Measurements from ENCODE around the gene ARSA. TPM values are rescaled to one million over a fixed set of nuclear protein-coding genes. Genes with fewer than 3 reads are reported as not detected.

ARSA gene
- total and polyA plus RNA-seq, 2 donors: 10.7 to 63.3 TPM

DNA sequence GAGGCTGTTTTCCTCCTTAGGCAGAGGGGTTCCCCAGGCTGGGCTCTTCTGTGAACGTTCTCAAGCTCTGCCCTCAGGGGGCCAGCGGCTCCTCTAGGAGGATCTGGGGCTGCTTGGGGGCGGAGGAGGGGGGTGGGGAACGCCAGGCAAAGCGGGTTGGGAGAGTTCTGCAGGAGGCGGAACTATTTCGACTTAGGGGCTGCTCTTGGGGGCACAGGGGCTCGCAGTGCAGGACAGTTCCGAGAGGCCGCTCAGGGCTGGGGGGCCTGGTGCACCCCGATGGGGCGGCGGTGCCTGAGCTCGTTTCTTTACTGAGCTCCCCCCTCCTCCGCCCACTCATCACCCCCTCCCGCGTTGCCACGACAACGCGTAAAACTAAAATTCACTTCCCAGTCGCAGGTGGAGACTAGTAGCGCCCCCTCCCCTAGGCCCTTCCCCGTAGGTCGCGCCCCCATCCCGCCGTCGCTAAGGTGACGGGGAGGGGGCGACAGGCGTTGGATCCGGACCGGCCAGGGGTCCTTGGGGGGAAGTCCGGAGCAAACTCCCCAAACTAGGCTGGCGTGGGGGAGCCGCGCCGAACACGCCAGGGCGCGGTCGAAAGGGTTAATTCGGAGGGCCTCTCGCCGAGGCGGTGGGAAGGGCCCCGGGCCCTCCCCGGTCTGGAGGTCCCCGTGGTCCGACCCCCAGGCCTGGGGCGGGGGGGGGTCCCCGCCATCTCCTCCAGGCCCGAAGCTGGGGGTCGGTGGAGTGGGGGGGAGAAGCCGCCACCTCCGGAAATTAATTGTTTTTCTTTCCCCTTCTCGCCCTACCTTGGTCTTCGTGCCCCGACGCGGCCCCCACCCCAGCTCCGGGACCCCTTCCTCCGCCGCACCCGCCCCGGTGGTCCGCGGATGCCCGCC, 45.5 kb upstream of the ARSA start:
- Histone ChIP-seq H3K27me3 (ENCODE audit: control insufficient read depth in 2 of 2, insufficient read depth in 1 of 2, low read length in 1 of 2) (peaks cover 55 to 64% of the 10 kb centered on the region in 2 donors), H3K9me3 (ENCODE audit: control insufficient read depth in 2 of 2, insufficient read depth in 1 of 2, low read length in 1 of 2) (peaks cover 8 to 10% of the 10 kb centered on the region in 2 donors), H3K36me3 (ENCODE audit: control insufficient read depth in 2 of 2, insufficient read depth in 2 of 2, low read length in 1 of 2) (no peaks in the 10 kb centered on the region), H3K4me1 (ENCODE audit: control insufficient read depth in 2 of 2, insufficient read depth in 2 of 2, low read length in 2 of 2) (peaks cover 5 to 10% of the 10 kb centered on the region in 2 donors), H3K27ac (ENCODE audit: low read depth in 1 of 2, low read length in 1 of 2) (no peak overlapping the region), H3K4me3 (ENCODE audit: low read length in 2 of 2) (peak overlapping the region; percentile 16 to 53)
- DNase-seq (ENCODE audit: low read depth in 6 of 9, low spot score in 9 of 9): peak in 3 of 9 donors; percentile 33 to 41 (median 36)
- 1% methylated on average over 69 of the region's 69 CpGs for WGBS

DNA sequence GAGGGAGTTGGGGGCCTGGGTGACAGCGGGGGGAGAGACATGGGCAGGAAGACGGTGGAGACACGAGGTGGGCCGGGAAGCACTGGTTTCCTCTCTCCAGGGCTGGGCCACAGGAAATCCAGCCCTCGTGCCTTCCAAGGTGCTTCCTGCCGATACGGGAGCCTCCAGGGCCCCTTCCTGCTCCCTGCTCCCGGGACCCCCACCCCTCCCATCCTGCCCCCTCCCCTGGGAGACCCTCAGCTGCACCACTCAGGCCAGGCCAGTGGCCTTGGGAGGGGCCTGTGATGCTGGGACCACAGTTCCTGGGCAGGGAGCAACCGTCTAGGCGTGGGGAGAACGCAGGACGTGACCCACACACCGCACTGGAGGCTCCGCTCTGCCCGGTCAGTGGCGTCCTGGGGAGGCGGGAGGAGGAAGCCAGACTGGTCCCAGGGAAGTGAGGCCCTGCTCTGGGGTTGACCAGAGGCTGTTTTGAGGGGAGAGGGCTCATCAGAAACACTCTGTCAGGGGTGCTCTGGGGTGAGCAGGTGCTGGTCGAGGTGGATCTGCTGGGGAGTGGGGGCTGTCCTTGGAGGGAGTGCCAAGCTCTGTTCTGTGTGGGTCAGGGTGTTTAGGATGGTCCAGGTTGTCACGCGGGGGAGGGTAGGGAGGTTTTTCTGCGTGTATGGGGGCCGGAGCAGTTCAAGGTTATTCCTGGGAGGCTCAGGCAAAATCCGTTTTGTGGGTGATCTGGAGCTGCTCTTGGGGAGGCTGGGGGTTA, 44.7 kb upstream of the ARSA start, which contains the start of gene SHANK3:
Gene SHANK3 (plus strand): TSS at position 353 of the 760 bp plus-strand sequence.
- H3K4me1 ChIP-seq (ENCODE audit: control insufficient read depth in 2 of 2, insufficient read depth in 2 of 2, low read length in 2 of 2): peaks cover 5 to 10% of the 10 kb centered on the region in 2 donors
- WGBS: 6% methylated on average over 23 of the region's 23 CpGs
- peaks cover 55 to 63% of the 10 kb centered on the region in 2 donors for H3K27me3 ChIP-seq (ENCODE audit: control insufficient read depth in 2 of 2, insufficient read depth in 1 of 2, low read length in 1 of 2)
- H3K36me3 ChIP-seq (ENCODE audit: control insufficient read depth in 2 of 2, insufficient read depth in 2 of 2, low read length in 1 of 2): no peaks in the 10 kb centered on the region
- H3K9me3 ChIP-seq (ENCODE audit: control insufficient read depth in 2 of 2, insufficient read depth in 1 of 2, low read length in 1 of 2): peaks cover 8 to 10% of the 10 kb centered on the region in 2 donors
- peak within 1 kb of the TSS; percentile 16 to 53 for H3K4me3 ChIP-seq (ENCODE audit: low read length in 2 of 2)
- H3K27ac ChIP-seq (ENCODE audit: low read depth in 1 of 2, low read length in 1 of 2): peak within 1 kb of the TSS in 1 of 2 donors; percentile 31
- no peak for DNase-seq (ENCODE audit: low read depth in 6 of 9, low spot score in 9 of 9)

DNA sequence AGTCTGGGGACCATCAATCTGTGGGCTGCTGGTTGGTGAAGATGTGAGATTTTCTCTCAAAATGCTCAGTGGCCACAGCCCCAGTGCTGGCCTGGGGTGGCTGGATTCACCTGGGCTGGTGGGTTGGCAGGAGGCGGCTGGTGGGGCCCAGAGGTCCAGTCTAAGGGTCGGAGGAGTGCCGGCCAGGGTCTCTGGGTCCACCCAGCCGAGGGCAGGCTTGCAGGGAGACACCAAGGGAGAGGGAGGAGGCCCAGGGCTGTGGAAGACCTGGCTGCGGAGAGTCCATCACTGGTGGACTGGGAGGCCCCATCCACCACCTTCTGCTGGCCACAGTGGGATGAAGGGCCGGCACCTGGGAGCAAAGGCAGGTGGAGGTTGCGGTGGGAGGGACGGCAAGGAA, 44.1 kb upstream of the ARSA start:
- Histone ChIP-seq H3K27ac (ENCODE audit: low read depth in 1 of 2, low read length in 1 of 2) (no peak overlapping the region), H3K4me3 (ENCODE audit: low read length in 2 of 2) (no peak overlapping the region), H3K36me3 (ENCODE audit: control insufficient read depth in 2 of 2, insufficient read depth in 2 of 2, low read length in 1 of 2) (no peaks in the 10 kb centered on the region), H3K27me3 (ENCODE audit: control insufficient read depth in 2 of 2, insufficient read depth in 1 of 2, low read length in 1 of 2) (peaks cover 55 to 58% of the 10 kb centered on the region in 2 donors), H3K4me1 (ENCODE audit: control insufficient read depth in 2 of 2, insufficient read depth in 2 of 2, low read length in 2 of 2) (peaks cover 5 to 10% of the 10 kb centered on the region in 2 donors), H3K9me3 (ENCODE audit: control insufficient read depth in 2 of 2, insufficient read depth in 1 of 2, low read length in 1 of 2) (peaks cover 8 to 10% of the 10 kb centered on the region in 2 donors)
- DNase-seq (ENCODE audit: low read depth in 6 of 9, low spot score in 9 of 9): no peak
- 42% methylated on average over 8 of the region's 8 CpGs for WGBS

DNA sequence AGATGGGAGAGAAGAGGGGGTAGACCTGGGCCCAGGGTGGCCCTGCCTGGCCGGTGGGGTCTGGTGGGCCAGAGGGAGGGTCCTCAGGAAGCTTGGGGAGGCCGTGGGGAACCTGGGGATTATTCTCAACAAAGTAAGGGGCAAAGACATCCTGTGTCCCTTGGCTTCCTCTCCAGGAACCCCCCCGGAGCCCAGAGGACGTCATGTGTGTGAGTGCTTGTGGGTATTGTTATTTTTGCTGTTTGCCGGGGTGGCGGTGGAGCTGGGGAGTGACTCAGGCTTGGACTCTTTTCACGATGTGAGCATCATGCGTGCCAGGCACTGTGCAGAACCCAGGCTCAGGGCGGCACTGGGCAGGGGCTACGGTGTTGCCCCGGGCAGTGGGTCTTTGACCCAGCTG, 43.7 kb upstream of the ARSA start:
- H3K4me3 ChIP-seq (ENCODE audit: low read length in 2 of 2): no peak overlapping the region
- H3K27me3 ChIP-seq (ENCODE audit: control insufficient read depth in 2 of 2, insufficient read depth in 1 of 2, low read length in 1 of 2): peaks cover 54 to 55% of the 10 kb centered on the region in 2 donors
- no peaks in the 10 kb centered on the region for H3K36me3 ChIP-seq (ENCODE audit: control insufficient read depth in 2 of 2, insufficient read depth in 2 of 2, low read length in 1 of 2)
- no peak for DNase-seq (ENCODE audit: low read depth in 6 of 9, low spot score in 9 of 9)
- peaks cover 8 to 10% of the 10 kb centered on the region in 2 donors for H3K9me3 ChIP-seq (ENCODE audit: control insufficient read depth in 2 of 2, insufficient read depth in 1 of 2, low read length in 1 of 2)
- peaks cover 5 to 10% of the 10 kb centered on the region in 2 donors for H3K4me1 ChIP-seq (ENCODE audit: control insufficient read depth in 2 of 2, insufficient read depth in 2 of 2, low read length in 2 of 2)
- peak overlapping the region in 1 of 2 donors; percentile 27 for H3K27ac ChIP-seq (ENCODE audit: low read depth in 1 of 2, low read length in 1 of 2)
- 46% methylated on average over 11 of the region's 11 CpGs for WGBS

DNA sequence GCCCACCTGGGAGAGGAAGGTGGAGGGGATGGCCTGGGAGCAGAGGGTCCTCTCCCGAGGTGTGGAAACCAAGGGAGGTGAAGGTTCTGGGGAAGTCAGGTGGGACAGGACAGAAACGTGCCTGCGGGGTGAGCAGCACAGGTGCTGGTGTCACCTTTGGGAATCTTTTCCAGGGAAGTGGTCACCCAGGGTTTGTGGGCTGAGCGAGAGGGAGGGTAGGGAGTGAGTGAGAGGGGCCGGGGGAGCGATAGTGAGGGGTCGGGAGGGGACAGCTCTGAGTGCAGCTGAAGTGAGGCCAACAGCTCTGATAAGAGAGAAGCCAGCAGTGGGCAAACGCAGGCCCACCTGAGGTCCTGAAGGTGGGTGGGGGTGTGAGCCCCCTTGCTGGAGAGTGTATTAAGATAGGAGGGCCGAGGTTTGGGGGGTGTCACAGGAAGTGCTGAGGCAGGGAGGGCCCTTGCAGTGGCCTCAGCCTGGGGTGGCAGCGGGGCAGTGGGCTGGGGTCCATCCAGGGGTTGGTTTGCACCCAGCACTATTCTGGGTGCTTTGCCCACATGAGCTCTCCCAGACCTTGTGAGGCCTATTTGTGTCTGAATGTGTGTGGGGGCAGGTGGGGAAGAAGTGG, 43.1 kb upstream of the ARSA start:
- peaks cover 48 to 50% of the 10 kb centered on the region in 2 donors for H3K27me3 ChIP-seq (ENCODE audit: control insufficient read depth in 2 of 2, insufficient read depth in 1 of 2, low read length in 1 of 2)
- no peak for DNase-seq (ENCODE audit: low read depth in 6 of 9, low spot score in 9 of 9)
- peaks cover 5 to 10% of the 10 kb centered on the region in 2 donors for H3K4me1 ChIP-seq (ENCODE audit: control insufficient read depth in 2 of 2, insufficient read depth in 2 of 2, low read length in 2 of 2)
- WGBS: 82% methylated on average over 10 of the region's 10 CpGs
- H3K4me3 ChIP-seq (ENCODE audit: low read length in 2 of 2): no peak overlapping the region
- H3K36me3 ChIP-seq (ENCODE audit: control insufficient read depth in 2 of 2, insufficient read depth in 2 of 2, low read length in 1 of 2): no peaks in the 10 kb centered on the region
- peaks cover 8 to 10% of the 10 kb centered on the region in 2 donors for H3K9me3 ChIP-seq (ENCODE audit: control insufficient read depth in 2 of 2, insufficient read depth in 1 of 2, low read length in 1 of 2)
- H3K27ac ChIP-seq (ENCODE audit: low read depth in 1 of 2, low read length in 1 of 2): no peak overlapping the region

GRCh38 chr22:50670513-50670912, 42.6 kb upstream of the ARSA start:
- H3K27me3 ChIP-seq (ENCODE audit: control insufficient read depth in 2 of 2, insufficient read depth in 1 of 2, low read length in 1 of 2): peaks cover 43 to 45% of the 10 kb centered on the region in 2 donors

GRCh38 chr22:50665738-50666137, 37.8 kb upstream of the ARSA start:
- DNase-seq (ENCODE audit: low read depth in 6 of 9, low spot score in 9 of 9): no peak
- no peaks in the 10 kb centered on the region for H3K36me3 ChIP-seq (ENCODE audit: control insufficient read depth in 2 of 2, insufficient read depth in 2 of 2, low read length in 1 of 2)
- no peak overlapping the region for H3K4me3 ChIP-seq (ENCODE audit: low read length in 2 of 2)
- peaks cover 3 to 4% of the 10 kb centered on the region in 2 donors for H3K27me3 ChIP-seq (ENCODE audit: control insufficient read depth in 2 of 2, insufficient read depth in 1 of 2, low read length in 1 of 2)
- H3K4me1 ChIP-seq (ENCODE audit: control insufficient read depth in 2 of 2, insufficient read depth in 2 of 2, low read length in 2 of 2): no peaks in the 10 kb centered on the region
- H3K9me3 ChIP-seq (ENCODE audit: control insufficient read depth in 2 of 2, insufficient read depth in 1 of 2, low read length in 1 of 2): no peaks in the 10 kb centered on the region
- H3K27ac ChIP-seq (ENCODE audit: low read depth in 1 of 2, low read length in 1 of 2): no peak overlapping the region
- WGBS: 66% methylated on average over 2 of the region's 2 CpGs

More at GRCh38 chr22:50670513-50670912, 42.6 kb upstream of the ARSA start:
- H3K36me3 ChIP-seq (ENCODE audit: control insufficient read depth in 2 of 2, insufficient read depth in 2 of 2, low read length in 1 of 2): no peaks in the 10 kb centered on the region
- 91% methylated on average over 4 of the region's 4 CpGs for WGBS
- no peak overlapping the region for H3K27ac ChIP-seq (ENCODE audit: low read depth in 1 of 2, low read length in 1 of 2)
- H3K9me3 ChIP-seq (ENCODE audit: control insufficient read depth in 2 of 2, insufficient read depth in 1 of 2, low read length in 1 of 2): peaks cover 6 to 10% of the 10 kb centered on the region in 2 donors
- no peak for DNase-seq (ENCODE audit: low read depth in 6 of 9, low spot score in 9 of 9)
- H3K4me1 ChIP-seq (ENCODE audit: control insufficient read depth in 2 of 2, insufficient read depth in 2 of 2, low read length in 2 of 2): peaks cover 5 to 10% of the 10 kb centered on the region in 2 donors
- no peak overlapping the region for H3K4me3 ChIP-seq (ENCODE audit: low read length in 2 of 2)

GRCh38 chr22:50665212-50665611, 37.3 kb upstream of the ARSA start:
- Histone ChIP-seq H3K27me3 (ENCODE audit: control insufficient read depth in 2 of 2, insufficient read depth in 1 of 2, low read length in 1 of 2) (no peaks in the 10 kb centered on the region), H3K4me1 (ENCODE audit: control insufficient read depth in 2 of 2, insufficient read depth in 2 of 2, low read length in 2 of 2) (no peaks in the 10 kb centered on the region), H3K9me3 (ENCODE audit: control insufficient read depth in 2 of 2, insufficient read depth in 1 of 2, low read length in 1 of 2) (no peaks in the 10 kb centered on the region), H3K4me3 (ENCODE audit: low read length in 2 of 2) (no peak overlapping the region), H3K27ac (ENCODE audit: low read depth in 1 of 2, low read length in 1 of 2) (no peak overlapping the region), H3K36me3 (ENCODE audit: control insufficient read depth in 2 of 2, insufficient read depth in 2 of 2, low read length in 1 of 2) (no peaks in the 10 kb centered on the region)
- DNase-seq (ENCODE audit: low read depth in 6 of 9, low spot score in 9 of 9): no peak
- WGBS: 97% methylated on average over 12 of the region's 12 CpGs
